Trophoblast cell (in vitro differentiated cells and primary cell): ENCODE measurements around the gene OTOP3.

Source experiments
- DNase-seq, 2 donors: peaks; one replicate each; pipeline ENCODE4 v3.0.0-alpha.2; 2016
- H2AFZ ChIP-seq: 2 replicates; pipeline ENCODE4 v1.6.1; 2013; ENCODE audit warnings: low read length, moderate library complexity, mild to moderate bottlenecking; ENCODE audit not compliant: insufficient read depth, poor library complexity
- H2AK5ac ChIP-seq: 2 replicates; pipeline ENCODE4 v1.6.1; 2013; ENCODE audit warnings: mild to moderate bottlenecking, low read length
- H2BK120ac ChIP-seq: 2 replicates; pipeline ENCODE4 v1.6.1; 2013; ENCODE audit warnings: low read length, mild to moderate bottlenecking, moderate library complexity; ENCODE audit not compliant: insufficient read depth, poor library complexity
- H2BK12ac ChIP-seq: 2 replicates; pipeline ENCODE4 v1.6.1; 2013; ENCODE audit warnings: mild to moderate bottlenecking, low read length, moderate library complexity
- H2BK5ac ChIP-seq: 2 replicates; pipeline ENCODE4 v1.6.1; 2013; ENCODE audit warnings: low read length, low read depth, moderate library complexity, mild to moderate bottlenecking; ENCODE audit not compliant: poor library complexity
- H3K14ac ChIP-seq: 2 replicates; pipeline ENCODE4 v1.6.1; 2013; ENCODE audit warnings: mild to moderate bottlenecking, low read length
- H3K18ac ChIP-seq: 2 replicates; pipeline ENCODE4 v1.6.1; 2013; ENCODE audit warnings: mild to moderate bottlenecking, low read length
- H3K23ac ChIP-seq: 2 replicates; pipeline ENCODE4 v1.6.1; 2013; ENCODE audit warnings: low read length
- H3K27ac ChIP-seq: 2 replicates; pipeline ENCODE4 v1.5.1; 2013; ENCODE audit warnings: low read depth, mild to moderate bottlenecking, inconsistent platforms, low read length, moderate library complexity
- H3K27me3 ChIP-seq: 2 replicates; pipeline ENCODE4 v1.6.1; 2013; ENCODE audit warnings: inconsistent platforms, mild to moderate bottlenecking, low read length, moderate library complexity; ENCODE audit not compliant: insufficient read depth
- H3K36me3 ChIP-seq, 2 experiments: 1 replicate in 1 of 2; 2 replicates in 1 of 2; pipeline ENCODE4 v1.6.1; 2013; ENCODE audit warnings: low read length in 2 of 2, mild to moderate bottlenecking in 2 of 2, moderate library complexity in 1 of 2; ENCODE audit not compliant: insufficient read depth in 2 of 2, control insufficient read depth in 1 of 2
- H3K4ac ChIP-seq: 2 replicates; pipeline ENCODE4 v1.6.1; 2013; ENCODE audit warnings: low read depth, mild to moderate bottlenecking, low read length, moderate library complexity
- H3K4me1 ChIP-seq, 2 experiments: 1 replicate in 1 of 2; 2 replicates in 1 of 2; pipeline ENCODE4 v1.6.1; 2013; ENCODE audit warnings: low read length in 2 of 2, mild to moderate bottlenecking in 2 of 2, moderate library complexity in 1 of 2; ENCODE audit not compliant: insufficient read depth in 2 of 2, control insufficient read depth in 1 of 2
- H3K4me2 ChIP-seq: 2 replicates; pipeline ENCODE4 v1.6.1; 2013; ENCODE audit warnings: inconsistent platforms, mild to moderate bottlenecking, low read length, moderate library complexity
- H3K4me3 ChIP-seq: 2 replicates; pipeline ENCODE4 v1.5.1; 2013; ENCODE audit warnings: mild to moderate bottlenecking, low read depth, low read length, inconsistent platforms
- H3K79me1 ChIP-seq: one replicate; pipeline ENCODE4 v1.6.1; 2013; ENCODE audit warnings: low read length
- H3K79me2 ChIP-seq: 2 replicates; pipeline ENCODE4 v1.6.1; 2013; ENCODE audit warnings: low read length, mild to moderate bottlenecking; ENCODE audit not compliant: control insufficient read depth, insufficient read depth, poor library complexity
- H3K9ac ChIP-seq: 2 replicates; pipeline ENCODE4 v1.6.1; 2013; ENCODE audit warnings: mild to moderate bottlenecking, low read length
- H3K9me3 ChIP-seq: 2 replicates; pipeline ENCODE4 v1.6.1; 2013; ENCODE audit warnings: low read depth, mild to moderate bottlenecking, control low read depth, inconsistent platforms, low read length; ENCODE audit not compliant: insufficient read depth
- H4K12ac ChIP-seq: 2 replicates; pipeline ENCODE4 v1.6.1; 2013; ENCODE audit warnings: low read depth, mild to moderate bottlenecking, low read length, moderate library complexity
- H4K8ac ChIP-seq: 2 replicates; pipeline ENCODE4 v1.6.1; 2013; ENCODE audit warnings: low read depth, mild to moderate bottlenecking, low read length, moderate library complexity
- H4K91ac ChIP-seq: one replicate; pipeline ENCODE4 v1.6.1; 2013; ENCODE audit warnings: low read depth, mild to moderate bottlenecking, low read length, moderate library complexity
- WGBS: extraction: QIAGEN DNeasy Blood & Tissue Kit; methylation state at CpG from one replicate; pipeline ENCODE4 v1.1.7; 2013; ENCODE audit warnings: missing lambda C conversion rate; ENCODE audit not compliant: insufficient read length, insufficient coverage; ENCODE audit errors: extremely low coverage; 5-methylcytosine and 5-hydroxymethylcytosine counted together

The OTOP3 gene

GRCh38 chr17:74901353-74902135 is 34.2 kb upstream of the OTOP3 start:
- Histone ChIP-seq H2BK12ac (no peak overlapping the region), H3K9me3 (peaks cover 7% of the 10 kb centered on the region), H3K23ac (no peak overlapping the region), H3K9ac (no peak overlapping the region), H3K4ac (no peak overlapping the region), H3K27ac (no peak overlapping the region), H4K8ac (no peak overlapping the region), H3K4me1 (no peaks in the 10 kb centered on the region), H3K14ac (no peak overlapping the region), H3K4me3 (no peak overlapping the region), H4K12ac (no peak overlapping the region), H3K36me3 (no peaks in the 10 kb centered on the region), H2BK5ac (no peak overlapping the region), H2BK120ac (no peak overlapping the region), H2AK5ac (no peak overlapping the region), H2AFZ (no peak overlapping the region), H3K18ac (no peak overlapping the region), H3K79me1 (no peaks in the 10 kb centered on the region), H3K79me2 (no peaks in the 10 kb centered on the region), H3K27me3 (no peaks in the 10 kb centered on the region), H4K91ac (no peak overlapping the region), H3K4me2 (no peak overlapping the region)
- no CpG with 5 or more reads among the region's 14 CpGs for WGBS
- DNase-seq: no peak

- no peak overlapping the region for H3K4me3 ChIP-seq
- no peak overlapping the region for H4K12ac ChIP-seq
- H3K9ac ChIP-seq: no peak overlapping the region
- H3K4me2 ChIP-seq: no peak overlapping the region
- no peak overlapping the region for H3K14ac ChIP-seq
- H3K4ac ChIP-seq: no peak overlapping the region
- no CpG with 5 or more reads among the region's 9 CpGs for WGBS
- H3K36me3 ChIP-seq: no peaks in the 10 kb centered on the region
- no peak overlapping the region for H2AFZ ChIP-seq
- no peak overlapping the region for H2BK12ac ChIP-seq
- H3K79me1 ChIP-seq: peaks cover 6% of the 10 kb centered on the region
- H4K8ac ChIP-seq: no peak overlapping the region
- no peaks in the 10 kb centered on the region for H3K27me3 ChIP-seq
- no peak for DNase-seq
- no peak overlapping the region for H2AK5ac ChIP-seq
- no peaks in the 10 kb centered on the region for H3K79me2 ChIP-seq
- H4K91ac ChIP-seq: no peak overlapping the region
- H3K4me1 ChIP-seq: peaks cover 2 to 8% of the 10 kb centered on the region in 2 experiments
- no peak overlapping the region for H3K23ac ChIP-seq
- H2BK120ac ChIP-seq: no peak overlapping the region
- no peak overlapping the region for H3K18ac ChIP-seq
- no peak overlapping the region for H2BK5ac ChIP-seq
- no peak overlapping the region for H3K27ac ChIP-seq
- H3K9me3 ChIP-seq: peaks cover 7% of the 10 kb centered on the region
Observed at GRCh38 chr17:74903034-74903433, 32.7 kb upstream of the OTOP3 start.

- Histone ChIP-seq H2AK5ac (no peak overlapping the region), H3K9me3 (peaks cover 7% of the 10 kb centered on the region), H3K23ac (no peak overlapping the region), H3K14ac (no peak overlapping the region), H4K8ac (no peak overlapping the region), H4K12ac (no peak overlapping the region), H3K9ac (no peak overlapping the region), H2AFZ (no peak overlapping the region), H3K4ac (no peak overlapping the region), H2BK12ac (no peak overlapping the region), H2BK120ac (no peak overlapping the region), H3K4me2 (no peak overlapping the region), H3K79me1 (peaks cover 6% of the 10 kb centered on the region), H4K91ac (no peak overlapping the region), H3K4me3 (no peak overlapping the region), H3K27me3 (no peaks in the 10 kb centered on the region), H2BK5ac (no peak overlapping the region), H3K18ac (no peak overlapping the region), H3K36me3 (no peaks in the 10 kb centered on the region), H3K27ac (no peak overlapping the region), H3K4me1 (peaks cover 4 to 12% of the 10 kb centered on the region in 2 experiments), H3K79me2 (no peaks in the 10 kb centered on the region)
- no peak for DNase-seq
- no CpG with 5 or more reads among the region's 6 CpGs for WGBS
Observed at GRCh38 chr17:74903671-74904070, 32.0 kb upstream of the OTOP3 start.

- no peaks in the 10 kb centered on the region for H3K36me3 ChIP-seq
- WGBS: no CpG with 5 or more reads among the region's 7 CpGs
Observed at GRCh38 chr17:74904687-74905409, 30.9 kb upstream of the OTOP3 start.

More at GRCh38 chr17:74904687-74905409, 30.9 kb upstream of the OTOP3 start:
- Histone ChIP-seq H2AK5ac (no peak overlapping the region), H3K4me1 (peaks cover 8 to 16% of the 10 kb centered on the region in 2 experiments), H2BK120ac (no peak overlapping the region), H4K8ac (no peak overlapping the region), H2BK5ac (no peak overlapping the region), H3K27me3 (no peaks in the 10 kb centered on the region), H2BK12ac (no peak overlapping the region), H3K14ac (no peak overlapping the region), H3K9ac (peak overlapping the region; percentile 3), H2AFZ (no peak overlapping the region), H3K4me3 (no peak overlapping the region), H3K79me2 (no peaks in the 10 kb centered on the region), H3K4ac (no peak overlapping the region), H3K23ac (peak overlapping the region; percentile 24), H3K4me2 (no peak overlapping the region), H4K12ac (no peak overlapping the region), H3K18ac (no peak overlapping the region), H4K91ac (no peak overlapping the region), H3K27ac (no peak overlapping the region), H3K9me3 (peaks cover 7% of the 10 kb centered on the region), H3K79me1 (peaks cover 6% of the 10 kb centered on the region)
- no peak for DNase-seq
